IPS-18c (cell line): ENCODE results near the gene PDE1A.
"Not testable (repeated sequence)": the region's sequence is repeated elsewhere in the genome, so short reads cannot be mapped to it uniquely, and the experiment has no call there.

Experiments used
- H3K4me3 ChIP-seq: 2 replicates; pipeline ENCODE4 v1.7.0; 2013; ENCODE audit warnings: low read depth, mild to moderate bottlenecking, low read length, moderate library complexity; ENCODE audit not compliant: insufficient read depth
- H3K9me3 ChIP-seq: one replicate; pipeline ENCODE4 v1.6.1; 2013; ENCODE audit warnings: mild to moderate bottlenecking, low read length, moderate library complexity; ENCODE audit not compliant: control insufficient read depth, insufficient read depth

PDE1A gene

DNA sequence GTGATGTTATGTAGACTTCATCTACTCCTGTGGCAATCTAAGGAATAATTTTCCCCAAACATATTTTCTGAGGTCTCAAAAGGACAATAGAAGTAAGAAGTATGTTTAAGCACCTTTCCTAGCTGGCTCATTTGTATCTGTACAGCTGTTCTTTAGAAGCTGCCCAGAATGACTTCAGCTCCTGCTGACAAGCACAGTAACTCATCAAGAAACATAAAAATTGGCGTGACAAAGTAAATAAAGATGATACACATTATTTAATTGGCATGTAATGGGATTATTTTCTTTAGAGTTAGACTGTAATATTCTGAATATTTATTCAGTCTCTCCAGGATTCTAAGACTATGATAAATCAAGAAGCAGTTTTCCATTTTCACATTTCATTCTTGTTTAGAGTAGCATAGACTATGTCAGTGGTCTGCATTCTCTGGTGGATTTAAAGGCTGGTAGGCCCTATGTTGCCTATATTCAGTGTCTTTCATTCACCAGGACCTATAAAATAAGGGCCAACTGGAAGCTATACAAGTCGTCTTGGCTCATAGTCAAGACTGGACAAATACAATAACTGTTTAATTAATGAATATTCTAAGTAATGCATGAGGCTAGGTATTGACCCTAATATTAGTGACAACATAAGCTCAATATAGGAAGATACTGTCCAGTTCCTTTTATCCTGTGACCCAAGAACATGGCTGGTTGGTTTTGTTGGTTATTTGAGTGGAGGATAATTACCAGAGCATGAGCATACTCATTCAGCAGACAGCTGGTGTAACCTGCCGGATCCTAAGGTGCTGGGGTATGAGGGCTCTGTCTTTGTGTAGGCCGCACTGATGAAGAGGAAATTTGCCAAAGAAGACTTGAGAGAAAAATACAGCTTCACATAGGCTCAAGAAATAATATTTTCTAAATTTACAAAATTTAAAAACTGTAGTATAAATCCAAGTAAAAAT lies 107.0 kb downstream of the PDE1A start:
- H3K4me3 ChIP-seq = no peak overlapping the region
- H3K9me3 ChIP-seq = no peaks in the 10 kb centered on the region

DNA sequence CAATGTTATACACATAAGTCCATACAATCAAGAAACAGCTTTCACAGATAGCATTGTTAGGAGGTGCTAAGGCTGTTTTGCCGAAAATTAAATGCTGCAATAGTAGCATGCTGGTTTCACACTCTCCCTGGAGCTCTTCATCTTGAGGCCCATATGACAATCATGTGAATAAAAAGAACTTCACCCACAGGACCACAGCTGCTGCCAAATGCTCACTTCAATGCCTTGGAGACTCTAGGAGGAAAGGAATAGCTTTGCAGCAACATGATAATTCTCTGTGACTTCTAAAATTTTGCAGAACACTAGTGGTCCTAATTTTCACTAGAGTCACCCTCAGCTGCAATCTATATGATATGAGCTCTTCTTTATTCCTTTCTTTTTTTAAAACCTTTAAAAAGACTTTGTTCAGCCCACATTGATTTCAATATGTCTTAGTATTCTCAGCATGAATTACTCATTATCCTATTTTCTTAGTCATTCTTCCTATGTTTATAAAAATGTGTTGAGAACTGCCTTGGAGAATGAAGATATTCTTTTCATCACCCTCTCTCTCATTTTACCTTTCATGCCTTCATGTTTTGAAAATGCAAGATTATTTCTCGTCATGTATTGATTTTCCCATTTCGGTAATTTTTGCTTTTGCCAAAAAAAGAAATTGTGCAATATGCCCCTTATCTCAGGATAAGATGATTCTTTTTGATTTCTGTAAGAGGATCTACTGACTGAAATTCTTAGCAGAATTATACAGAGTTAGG lies 108.2 kb downstream of the PDE1A start:
- Histone ChIP-seq H3K9me3 (no peaks in the 10 kb centered on the region), H3K4me3 (no peak overlapping the region)

DNA sequence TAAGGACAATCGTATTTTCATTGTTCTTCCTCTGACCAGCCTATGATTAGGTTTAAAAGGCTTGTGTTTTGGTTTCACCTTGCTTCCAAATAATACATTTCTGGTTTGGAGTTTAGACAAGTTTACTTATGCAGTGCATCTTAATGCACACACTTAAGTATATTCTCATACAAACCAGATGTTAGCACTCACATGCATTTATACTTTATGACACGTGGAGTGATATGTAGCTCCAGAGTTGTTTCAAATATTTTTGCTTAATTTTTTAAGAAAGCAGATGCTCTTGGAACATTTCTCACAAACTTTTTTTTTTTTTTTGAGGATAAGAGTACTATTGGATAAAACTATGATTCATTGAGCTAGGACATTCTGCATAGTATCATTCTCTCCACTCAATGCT lies 109.9 kb downstream of the PDE1A start:
- Histone ChIP-seq H3K9me3 (no peaks in the 10 kb centered on the region), H3K4me3 (no peak overlapping the region)

DNA sequence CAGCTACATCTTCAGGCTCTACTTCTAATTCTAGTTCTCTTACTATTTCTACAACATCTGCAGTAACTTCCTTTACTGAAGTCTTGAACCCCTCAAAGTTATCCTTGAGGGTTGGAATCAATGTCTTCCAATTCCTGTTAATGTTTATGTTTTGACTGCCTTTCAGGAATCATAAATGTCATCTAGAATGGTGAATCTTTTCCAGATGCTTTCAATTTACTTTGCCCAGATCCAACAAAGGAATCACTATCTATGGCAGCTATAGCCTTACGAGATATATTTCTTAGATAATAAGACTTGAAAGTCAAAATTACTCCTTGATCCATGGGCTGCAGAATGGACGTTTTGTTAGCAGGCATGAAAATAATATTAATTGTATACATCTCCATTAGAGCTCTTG lies 123.9 kb downstream of the PDE1A start:
- H3K9me3 ChIP-seq = no peaks in the 10 kb centered on the region
- no peak overlapping the region for H3K4me3 ChIP-seq

DNA sequence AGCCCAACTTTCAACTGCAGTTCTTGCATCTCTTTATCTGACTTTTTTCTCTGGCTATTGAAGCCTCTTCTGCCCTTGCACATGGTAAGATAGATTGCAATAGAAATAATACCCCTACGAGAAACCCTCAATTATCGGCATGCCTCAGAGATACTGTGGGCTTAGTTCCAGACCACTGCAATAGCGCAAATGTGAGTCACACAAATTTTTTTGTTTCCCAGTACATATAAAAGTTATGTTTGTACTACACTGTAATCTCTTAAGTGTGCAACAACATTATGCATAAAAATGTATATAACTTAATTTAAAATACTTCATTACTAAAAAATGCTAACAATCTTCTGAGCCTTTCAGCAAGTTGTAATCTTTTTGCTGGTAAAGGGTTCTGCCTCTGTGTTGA lies 124.7 kb downstream of the PDE1A start:
- Histone ChIP-seq H3K9me3 (no peaks in the 10 kb centered on the region), H3K4me3 (no peak overlapping the region)

DNA sequence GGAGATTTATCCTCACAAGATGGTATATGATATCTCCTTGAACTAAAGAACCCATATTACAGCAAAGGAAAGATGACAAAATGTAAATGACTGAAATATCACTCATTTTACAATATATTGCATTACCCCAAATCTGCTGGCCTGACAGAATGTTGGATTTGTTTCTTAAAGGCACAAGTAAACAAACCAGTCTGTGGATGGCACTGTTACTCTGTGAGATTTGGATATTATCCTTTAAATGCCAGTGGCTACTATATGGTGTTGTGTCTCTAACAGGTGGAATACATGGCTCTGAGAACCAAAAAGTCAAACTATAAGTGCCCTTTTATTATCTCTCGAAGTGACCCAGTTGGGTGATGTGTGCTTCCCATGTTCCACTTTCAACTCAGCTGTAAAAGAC lies 125.7 kb downstream of the PDE1A start:
- Histone ChIP-seq H3K9me3 (no peaks in the 10 kb centered on the region), H3K4me3 (no peak overlapping the region)

DNA sequence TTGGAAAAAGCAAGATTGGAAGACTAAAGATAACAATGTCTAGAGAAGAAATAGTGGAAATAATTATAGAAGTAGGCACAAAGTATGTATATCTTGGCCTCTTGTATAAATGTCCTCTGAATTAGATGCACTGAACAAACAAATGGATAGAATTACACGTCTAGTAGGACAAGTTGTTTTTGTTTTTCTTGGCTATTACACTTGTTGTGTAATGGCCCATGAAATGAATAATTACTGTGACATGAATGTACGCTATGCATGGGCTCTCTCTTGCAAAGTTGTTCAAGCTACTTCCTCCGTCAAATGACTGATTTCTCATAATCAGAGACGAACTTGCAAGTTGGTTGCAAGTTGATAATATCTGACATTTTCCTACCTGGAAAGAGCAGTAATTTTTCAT lies 126.2 kb downstream of the PDE1A start:
- Histone ChIP-seq H3K4me3 (no peak overlapping the region), H3K9me3 (no peaks in the 10 kb centered on the region)

DNA sequence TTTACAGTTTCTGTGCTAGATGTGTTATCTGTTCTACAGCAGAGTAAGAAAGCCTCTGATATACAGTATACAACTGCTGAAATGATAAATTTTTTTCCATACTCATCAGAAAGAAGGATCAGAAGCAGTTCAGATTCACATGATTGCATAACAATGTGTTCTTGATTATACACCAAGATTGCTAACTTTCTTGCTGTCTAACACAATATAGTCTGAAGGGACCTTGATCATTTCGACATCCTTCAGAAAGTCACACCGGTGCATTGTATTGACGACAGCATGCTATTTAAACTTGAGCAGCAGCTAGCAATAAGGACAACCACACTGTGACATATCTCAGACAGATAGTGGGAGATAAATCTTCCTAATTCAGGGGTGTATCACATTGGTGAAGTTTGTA lies 127.2 kb downstream of the PDE1A start:
- no peaks in the 10 kb centered on the region for H3K9me3 ChIP-seq
- no peak overlapping the region for H3K4me3 ChIP-seq

DNA sequence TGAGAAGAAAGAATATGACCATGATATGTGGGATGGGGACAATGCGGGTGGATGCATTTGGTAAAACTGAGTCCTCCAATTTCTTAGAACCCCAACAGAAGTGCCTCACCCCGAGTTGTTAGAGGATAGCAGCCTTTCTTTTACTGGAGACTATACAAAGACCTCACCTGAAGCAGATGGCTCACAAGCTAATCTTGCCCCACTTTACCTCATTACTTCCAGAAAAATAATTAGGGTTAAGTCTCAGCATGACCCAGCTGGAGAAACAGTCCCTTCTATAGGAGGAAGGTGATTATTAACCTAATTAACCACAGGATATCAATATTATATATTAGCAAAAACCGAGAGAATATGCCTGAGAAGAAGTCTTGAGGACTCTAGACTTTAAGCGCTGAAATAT lies 128.4 kb downstream of the PDE1A start:
- no peaks in the 10 kb centered on the region for H3K9me3 ChIP-seq
- no peak overlapping the region for H3K4me3 ChIP-seq

DNA sequence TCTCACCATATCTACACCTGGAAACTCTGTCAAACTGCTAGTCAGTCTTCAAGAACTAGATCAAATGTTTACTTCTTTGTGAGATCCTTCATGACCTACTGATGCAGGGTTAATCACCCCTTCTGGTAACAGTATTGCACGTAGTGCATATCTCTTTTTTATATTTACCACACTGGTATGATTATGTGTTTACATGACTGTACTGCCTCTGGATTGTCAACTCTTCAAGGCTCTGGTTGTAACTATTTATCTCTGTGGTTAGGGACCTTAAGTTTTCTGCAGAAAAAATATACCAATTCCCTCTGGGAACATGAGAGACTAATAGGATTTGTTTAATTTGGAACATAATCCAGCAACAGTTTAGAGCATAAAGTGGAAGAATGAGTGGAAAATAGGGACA lies 135.5 kb downstream of the PDE1A start:
- Histone ChIP-seq H3K4me3 (no peak overlapping the region), H3K9me3 (no peaks in the 10 kb centered on the region)

DNA sequence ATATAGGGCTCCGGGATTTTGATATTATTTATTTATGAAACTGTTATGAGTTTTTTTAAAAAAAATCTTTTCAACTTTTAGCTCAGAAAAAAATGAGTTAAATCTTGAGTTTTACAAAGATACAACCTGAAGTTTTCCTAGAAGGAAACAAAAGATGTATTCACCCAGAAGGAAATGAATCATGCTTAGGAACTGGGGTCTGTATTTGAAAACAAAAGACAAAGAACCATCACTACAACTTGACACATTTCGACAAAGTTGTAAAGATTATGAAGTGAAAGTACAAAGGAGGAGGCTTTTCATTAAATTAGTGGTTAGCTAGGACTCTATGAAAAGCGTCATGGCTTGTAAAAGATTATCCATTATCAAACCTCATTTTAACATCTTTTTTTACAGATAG lies 143.3 kb downstream of the PDE1A start:
- Histone ChIP-seq H3K4me3 (no peak overlapping the region), H3K9me3 (no peaks in the 10 kb centered on the region)

DNA sequence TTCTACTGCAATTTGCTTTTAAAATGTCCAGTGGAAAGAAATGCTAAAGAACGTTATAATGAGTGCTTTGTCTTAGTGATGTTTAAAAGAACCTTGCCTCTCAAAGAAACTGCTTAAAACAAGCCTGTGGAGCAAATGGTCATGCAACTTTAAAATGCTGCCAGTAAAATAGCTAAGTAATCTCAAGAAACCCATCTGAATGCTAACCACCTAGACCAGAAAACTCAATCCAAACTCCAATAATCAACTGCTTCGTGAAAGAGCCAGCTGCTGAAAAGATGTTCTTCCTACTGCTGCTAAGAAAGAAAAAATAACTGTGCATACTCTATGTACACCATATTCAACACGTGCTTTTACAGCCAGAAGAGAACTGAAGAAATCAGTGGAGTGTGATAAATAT lies 145.6 kb downstream of the PDE1A start:
- Histone ChIP-seq H3K4me3 (no peak overlapping the region), H3K9me3 (no peaks in the 10 kb centered on the region)

DNA sequence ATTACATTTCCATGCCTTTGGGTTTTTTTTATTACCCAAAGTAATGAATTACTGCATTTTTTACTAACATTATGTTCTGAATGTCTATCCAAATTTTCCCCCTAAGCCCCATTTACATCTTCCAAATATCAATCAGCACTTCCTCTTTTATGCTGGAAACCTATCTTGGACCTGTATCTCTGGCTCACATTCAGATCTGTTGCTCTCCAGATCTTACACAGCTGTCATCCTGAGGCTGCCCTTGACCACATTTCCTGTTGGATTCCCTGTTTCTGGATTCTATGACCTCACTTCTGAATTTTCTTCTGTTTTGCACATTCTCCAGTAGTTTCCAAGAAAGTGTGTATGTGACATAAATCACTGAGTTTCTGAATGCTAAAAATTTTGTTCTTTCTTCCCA lies 146.7 kb downstream of the PDE1A start:
- H3K4me3 ChIP-seq = no peak overlapping the region
- peaks cover 4% of the 10 kb centered on the region for H3K9me3 ChIP-seq

DNA sequence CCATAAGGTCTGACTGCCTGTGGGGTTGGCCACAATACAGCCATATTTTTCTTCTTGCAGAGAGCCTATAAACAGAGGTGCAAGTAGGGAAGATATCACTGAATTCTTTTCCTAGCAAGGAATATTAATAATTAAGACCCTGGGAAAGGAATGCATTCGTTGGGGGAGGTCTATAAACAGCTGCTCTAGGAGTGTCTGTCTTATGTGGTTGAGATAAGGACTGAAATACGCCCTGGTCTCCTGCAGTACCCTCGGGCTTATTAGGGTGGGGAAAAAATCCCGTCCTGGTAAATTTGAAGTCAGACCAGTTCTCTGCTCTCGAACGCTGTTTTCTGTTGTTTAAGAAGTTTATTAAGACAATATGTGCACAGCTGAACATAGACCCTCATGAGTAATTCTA lies 150.2 kb downstream of the PDE1A start:
- not testable (repeated sequence) for H3K9me3 ChIP-seq, H3K4me3 ChIP-seq

DNA sequence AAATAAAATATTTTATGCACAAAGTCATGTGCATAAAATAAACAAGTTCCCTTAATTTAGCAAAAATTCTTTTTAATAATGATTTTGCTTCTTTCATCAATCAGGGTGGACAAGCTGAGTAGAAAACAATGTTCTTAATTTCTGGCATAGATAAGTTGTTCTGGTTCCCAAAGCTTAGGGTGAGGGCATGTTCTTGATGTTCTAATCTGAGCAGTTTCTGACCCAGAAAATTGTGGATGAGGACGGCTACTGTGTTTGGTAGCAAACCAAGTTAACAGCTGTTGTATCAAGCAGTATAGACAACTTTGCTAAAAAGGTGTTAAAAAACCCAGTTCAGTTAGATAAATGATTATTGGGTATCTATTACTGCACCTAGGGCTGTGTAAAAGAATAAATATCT lies 158.9 kb downstream of the PDE1A start:
- Histone ChIP-seq H3K4me3 (no peak overlapping the region), H3K9me3 (no peaks in the 10 kb centered on the region)

DNA sequence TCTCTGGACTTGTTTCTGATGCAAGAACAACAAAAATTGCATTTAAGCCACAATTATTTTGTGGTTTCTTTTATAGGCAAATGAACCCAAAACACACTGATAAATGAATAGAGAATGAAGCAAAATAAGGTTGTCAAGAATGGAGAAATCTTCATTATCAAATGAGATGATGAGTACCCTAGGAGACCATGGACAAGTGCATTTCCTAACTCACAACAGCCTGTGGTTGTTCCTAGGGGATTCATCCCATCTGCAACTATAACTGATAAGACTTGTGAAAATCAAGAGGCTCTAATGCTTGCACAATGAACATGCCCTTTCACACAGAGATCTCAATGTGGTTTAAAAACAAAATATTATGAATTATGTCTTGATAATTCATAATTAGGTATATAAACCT lies 159.9 kb downstream of the PDE1A start:
- Histone ChIP-seq H3K9me3 (no peaks in the 10 kb centered on the region), H3K4me3 (no peak overlapping the region)

DNA sequence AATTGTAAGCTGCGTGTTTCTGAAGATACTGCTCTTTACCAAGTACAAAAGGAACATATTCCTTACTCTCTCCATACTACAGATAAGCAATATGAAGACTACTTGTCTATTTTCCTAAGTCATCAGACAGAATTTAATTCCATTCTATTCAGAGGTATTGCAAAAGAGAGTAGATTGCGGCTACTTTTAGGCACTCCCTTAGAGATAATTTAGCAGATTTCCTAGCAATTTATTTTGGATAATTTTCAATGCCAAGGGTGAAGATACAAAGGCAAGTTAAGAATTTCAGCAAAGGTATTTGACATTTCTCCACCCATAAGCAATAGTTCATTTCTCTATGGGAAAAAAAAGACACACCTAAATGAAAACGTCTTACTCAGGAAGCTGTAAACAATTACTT lies 161.1 kb downstream of the PDE1A start:
- Histone ChIP-seq H3K9me3 (no peaks in the 10 kb centered on the region), H3K4me3 (no peak overlapping the region)

DNA sequence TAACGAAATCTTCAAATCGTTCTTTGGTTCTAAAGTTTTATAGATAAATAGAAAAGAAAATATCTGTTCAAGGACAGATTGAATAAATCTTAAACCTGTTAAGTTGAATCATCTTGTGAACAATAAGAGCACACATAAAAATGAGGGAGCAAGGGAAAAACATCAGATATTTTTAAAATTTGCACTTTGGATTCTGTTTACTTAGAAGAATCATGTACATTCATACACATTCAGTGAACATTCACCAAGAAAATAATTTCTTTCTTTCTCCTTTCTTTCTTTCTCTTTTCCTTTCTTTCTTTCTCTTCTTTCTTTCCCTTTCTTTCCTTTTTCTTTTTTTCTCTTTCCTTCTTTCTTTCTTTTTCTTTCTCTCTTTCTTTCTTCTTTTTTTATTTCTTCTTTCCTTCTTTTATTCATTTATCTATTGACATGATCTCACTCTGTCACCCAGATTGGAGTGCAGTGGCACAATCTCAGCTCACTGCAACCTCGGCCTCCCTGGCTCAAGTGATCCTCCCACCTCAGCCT lies 164.9 kb downstream of the PDE1A start:
- Histone ChIP-seq H3K9me3 (no peaks in the 10 kb centered on the region), H3K4me3 (no peak overlapping the region)
